HG03520 (cell line): ENCODE measurements around the gene TAS2R50.
A peak's percentile ranks its signal among the peaks of the same experiment; 100 is the strongest.

Experiments used
- ATAC-seq: cut with Tn5 transposase; IDR thresholded peaks from one replicate; pipeline ENCODE4 v1.9.1; 2021; ENCODE audit warnings: mild to moderate bottlenecking, moderate library complexity; ENCODE audit not compliant: unreplicated experiment

The TAS2R50 gene

DNA sequence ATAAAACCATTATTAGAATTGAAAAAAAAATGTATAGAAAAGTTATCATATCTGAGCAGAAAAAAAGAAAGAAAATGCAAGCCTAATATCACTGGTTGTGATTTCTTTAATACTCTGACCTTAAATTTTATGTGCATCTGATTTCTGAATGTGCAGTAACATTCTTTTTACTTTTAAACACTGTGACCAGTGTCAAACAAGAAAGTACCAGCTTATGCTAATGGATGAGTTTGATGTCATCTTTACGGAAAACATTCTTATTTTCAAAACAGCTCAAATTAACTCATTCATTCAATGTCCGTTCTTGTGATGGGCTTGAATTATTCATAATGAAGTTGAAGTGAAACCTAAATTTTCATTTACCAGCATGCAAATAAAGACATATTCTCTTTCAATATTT, at the start of gene TAS2R50:
Gene TAS2R50, minus strand, starts transcription at position 101 of the 400 bp plus-strand sequence. Its CDS starts 52 bp downstream, at position 49.
- no peak for ATAC-seq

DNA sequence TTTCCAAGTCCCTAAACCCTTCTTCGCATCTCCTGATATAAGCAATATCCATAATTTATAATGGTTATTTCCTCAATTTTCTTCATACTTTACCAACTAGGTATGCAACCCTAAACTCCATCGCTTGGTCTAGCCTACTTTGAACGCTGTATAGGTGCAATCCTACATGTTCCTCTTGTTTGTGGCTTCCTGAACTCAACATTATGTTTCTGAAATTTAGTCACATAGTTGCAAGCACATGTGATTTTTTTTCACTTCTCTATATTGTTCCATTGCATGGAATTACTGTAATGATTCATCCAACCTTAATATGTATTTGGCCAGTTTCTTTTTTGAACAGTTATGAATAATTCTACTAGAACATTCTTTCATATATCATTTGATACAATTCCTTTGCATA, 47.2 kb upstream of the TAS2R50 start:
- ATAC-seq, result peak; percentile 46

GRCh38 chr12:11031307-11031706, 44.6 kb upstream of the TAS2R50 start, which contains the start of gene TAS2R31:
TAS2R31 (minus strand) TSS chr12:11031407; CDS start chr12:11031335, 72 bp downstream.
- ATAC-seq, result no peak

- ATAC-seq, result no peak
Observed at GRCh38 chr12:11026118-11026517, 39.4 kb upstream of the TAS2R50 start.

DNA sequence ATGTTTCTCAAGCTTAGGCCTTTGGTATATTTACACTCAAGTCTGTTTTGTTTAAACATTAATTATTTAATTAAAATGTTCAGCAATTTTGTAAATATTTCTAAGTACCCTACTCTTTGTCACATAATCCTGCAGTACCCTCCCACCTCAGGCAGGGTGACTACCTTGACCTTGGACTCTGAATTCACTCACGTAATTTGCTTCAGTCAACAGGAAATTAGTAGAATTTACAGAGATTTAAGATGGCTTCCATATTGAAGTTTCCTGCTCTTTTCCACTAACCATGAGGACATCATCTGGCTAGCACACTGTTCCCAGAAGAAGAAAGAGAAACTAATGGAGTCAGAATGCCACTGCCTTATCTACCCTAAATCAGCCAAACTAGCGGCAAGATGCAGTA, 36.7 kb upstream of the TAS2R50 start:
- no peak for ATAC-seq

DNA sequence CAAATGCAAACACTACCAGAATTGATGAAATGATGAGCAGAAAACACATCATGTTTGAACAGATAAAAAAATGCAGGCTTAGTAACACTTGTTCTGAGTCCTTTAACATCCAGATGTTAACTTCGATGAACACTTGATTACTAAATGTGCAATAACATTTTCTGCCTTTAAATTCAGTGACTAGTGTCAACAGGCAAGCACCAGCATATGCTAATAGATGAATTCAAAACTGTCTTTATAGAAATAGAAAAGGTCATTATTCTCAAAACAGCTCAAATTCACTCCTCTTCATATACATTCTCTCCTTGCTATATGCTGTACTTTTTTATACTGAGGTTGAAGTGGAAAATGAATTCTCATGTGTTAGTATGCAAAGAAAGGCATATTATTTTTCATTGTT, 35.8 kb upstream of the TAS2R50 start, which contains the start of gene TAS2R19:
Gene TAS2R19, minus strand, starts transcription at position 101 of the 400 bp plus-strand sequence. Its CDS starts 49 bp downstream, at position 52.
- ATAC-seq, result no peak

DNA sequence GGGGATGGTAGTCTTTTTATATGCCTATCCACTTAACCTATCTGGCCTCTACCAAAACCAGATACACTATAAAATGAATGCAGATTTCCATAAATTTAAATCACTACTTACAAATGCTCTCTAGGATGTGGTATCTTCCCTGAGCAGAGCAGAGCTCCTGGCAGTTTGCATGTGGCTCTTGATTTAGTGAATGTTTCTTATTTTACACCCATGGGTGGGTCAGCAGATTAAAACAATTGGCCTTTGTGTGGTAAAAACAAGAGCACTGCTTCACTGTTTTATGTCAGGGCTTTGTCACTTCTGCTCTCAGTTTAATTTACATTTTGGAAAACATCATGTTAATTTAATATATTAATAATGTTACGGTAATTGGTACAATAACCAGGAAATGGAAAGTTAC, 30.2 kb upstream of the TAS2R50 start:
- no peak for ATAC-seq

GRCh38 chr12:11015775-11016430, 29.2 kb upstream of the TAS2R50 start:
- no peak for ATAC-seq

DNA sequence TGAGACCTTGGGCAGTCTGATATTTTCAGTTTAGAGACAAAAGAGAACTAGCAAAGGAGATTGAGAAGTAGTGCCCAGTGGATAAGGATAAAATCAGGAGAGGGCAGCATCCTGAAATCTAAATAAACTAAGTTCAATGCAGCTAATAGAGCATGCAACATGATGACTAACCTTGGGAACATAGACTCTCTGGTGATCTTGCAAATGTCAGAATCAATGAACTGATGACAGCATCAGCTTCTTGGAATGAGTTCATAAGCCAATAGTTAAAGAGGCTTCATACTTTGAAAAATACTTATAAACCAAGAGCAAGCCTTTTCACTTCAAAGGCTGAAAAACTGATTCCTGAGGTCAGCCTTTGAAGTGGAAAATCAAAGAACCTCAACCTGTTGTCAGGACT, 27.5 kb upstream of the TAS2R50 start:
- no peak for ATAC-seq

GRCh38 chr12:11007608-11008007, 20.9 kb upstream of the TAS2R50 start:
- no peak for ATAC-seq

- ATAC-seq, result no peak
Observed at GRCh38 chr12:10998204-10998603, 11.5 kb upstream of the TAS2R50 start, which contains the start of gene TAS2R20. TAS2R20 (minus strand) TSS chr12:10998304; CDS start chr12:10997875, 429 bp downstream.

GRCh38 chr12:10994307-10994706, 7.6 kb upstream of the TAS2R50 start:
- ATAC-seq, result no peak

DNA sequence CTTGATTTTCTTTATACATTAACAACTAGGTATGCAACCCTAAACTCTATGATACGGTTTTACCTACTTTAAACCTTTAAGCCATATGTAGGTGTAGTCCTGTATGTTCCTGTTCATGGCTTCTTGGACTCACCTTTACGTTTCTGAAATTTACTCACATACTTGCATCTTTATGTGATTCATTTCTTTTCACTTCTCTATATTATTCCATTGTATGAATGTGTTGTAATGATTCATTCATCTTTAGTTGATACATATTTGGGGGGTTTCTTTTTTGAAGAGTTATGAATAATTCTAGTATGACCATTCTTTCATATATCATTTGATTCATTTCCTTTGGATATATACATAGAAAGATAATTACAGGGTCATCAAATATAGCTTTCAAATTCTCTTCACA, 2.4 kb upstream of the TAS2R50 start:
- no peak for ATAC-seq

DNA sequence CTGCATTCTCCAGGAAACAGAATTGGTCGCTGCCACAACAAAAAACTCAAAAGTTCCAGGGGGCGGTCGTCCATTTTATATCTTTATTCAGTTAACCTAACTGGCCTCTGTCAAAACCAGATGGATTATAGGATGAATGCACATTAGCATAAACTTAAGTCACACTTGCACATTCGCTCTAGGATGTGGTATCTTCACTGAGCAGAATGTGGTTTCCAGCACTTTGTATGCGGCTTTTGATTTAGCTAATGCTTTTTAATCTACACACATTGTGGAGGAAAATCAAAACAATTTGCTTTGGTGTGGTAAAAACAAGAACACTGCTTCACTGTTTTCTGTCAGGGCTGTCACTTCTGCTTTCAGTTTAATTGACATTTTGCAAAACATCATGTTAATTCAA, 4.5 kb downstream of the TAS2R50 start:
- no peak for ATAC-seq

GRCh38 chr12:10974965-10975364, 11.7 kb downstream of the TAS2R50 start:
- ATAC-seq, result no peak

GRCh38 chr12:10968765-10969456, 17.8 kb downstream of the TAS2R50 start:
- no peak for ATAC-seq

- ATAC-seq, result no peak
Observed at GRCh38 chr12:10967409-10967808, 19.3 kb downstream of the TAS2R50 start.

GRCh38 chr12:10966314-10966713, 20.4 kb downstream of the TAS2R50 start:
- ATAC-seq, result no peak

GRCh38 chr12:10965476-10965875, 21.2 kb downstream of the TAS2R50 start:
- no peak for ATAC-seq

- ATAC-seq, result no peak
Observed at GRCh38 chr12:10960211-10960610, 26.5 kb downstream of the TAS2R50 start.

DNA sequence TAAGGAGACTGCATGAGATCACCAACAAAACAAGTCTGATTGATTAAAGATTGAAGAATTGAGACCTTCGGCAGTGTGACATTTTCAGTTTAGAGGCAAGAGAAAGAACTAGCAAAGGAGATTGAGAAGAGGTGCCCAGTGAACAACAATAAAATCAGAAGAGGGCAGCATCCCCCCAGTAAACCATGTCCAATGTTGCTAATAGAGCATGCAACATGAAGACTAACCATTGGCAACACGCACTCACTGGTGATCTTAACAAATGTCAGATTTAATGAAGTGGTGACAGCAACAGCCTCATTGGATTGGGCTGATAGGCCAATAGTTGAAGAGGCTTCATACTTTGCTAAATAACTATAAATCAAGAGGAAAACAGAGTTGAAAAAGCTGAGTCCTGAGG, 26.9 kb downstream of the TAS2R50 start:
- ATAC-seq, result no peak

- no peak for ATAC-seq
Observed at GRCh38 chr12:10957741-10958140, 29.0 kb downstream of the TAS2R50 start.
